Ureter (tissue), 1 donor: ENCODE data around the gene TRAF3. TPM values are rescaled to one million over a fixed set of nuclear protein-coding genes. Genes with fewer than 3 reads are reported as not detected.

Experiments used
- DNase-seq: peaks from one replicate; pipeline ENCODE4 v3.0.0-alpha.2; 2020; ENCODE audit warnings: low spot score
- total RNA-seq: library from RNA; stranded (reverse); gene quantifications from one replicate; pipeline ENCODE4 v1.2.4, GENCODE V29; 2023
- donor health status: DM: yes; HTN: yes; CAD: no.

The TRAF3 gene
- total RNA-seq, 1 donor from 2014 or later = 29.9 TPM

DNA sequence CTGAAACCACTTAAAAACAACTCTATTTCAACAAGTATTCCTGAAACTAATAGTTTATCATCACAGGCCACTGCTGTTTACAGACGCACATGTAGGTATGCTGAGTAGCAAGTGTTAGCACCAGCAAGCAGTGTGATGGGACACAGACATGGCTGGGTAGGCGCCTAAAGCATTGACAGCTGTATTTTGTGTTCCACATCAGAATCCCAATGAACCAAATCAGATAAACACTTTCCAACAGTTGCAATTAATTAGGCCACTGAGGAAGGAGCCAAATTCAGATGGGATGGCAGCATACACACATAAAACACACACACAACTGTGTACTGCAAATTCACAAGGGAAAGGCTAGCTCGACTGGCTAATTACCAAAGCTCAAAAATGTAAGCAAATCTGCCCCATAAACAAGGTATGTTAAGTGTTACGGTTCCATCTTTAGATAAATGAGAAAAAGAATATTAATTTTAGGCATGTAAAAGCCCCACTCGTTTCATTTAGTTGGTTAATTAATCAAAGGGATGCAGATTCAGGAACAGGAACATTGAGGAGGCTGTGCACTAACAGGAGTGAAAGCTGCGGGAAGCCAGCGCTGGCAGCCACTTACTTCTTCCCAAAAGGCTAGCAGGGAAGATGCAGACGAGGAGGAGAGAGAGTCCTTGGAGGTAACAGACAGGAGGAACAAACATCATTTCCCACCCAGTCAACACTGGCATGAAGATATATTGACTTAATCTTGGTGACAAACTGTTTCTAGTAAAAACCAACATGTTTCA lies 178.6 kb downstream of the TRAF3 start:
- no peak for DNase-seq

DNA sequence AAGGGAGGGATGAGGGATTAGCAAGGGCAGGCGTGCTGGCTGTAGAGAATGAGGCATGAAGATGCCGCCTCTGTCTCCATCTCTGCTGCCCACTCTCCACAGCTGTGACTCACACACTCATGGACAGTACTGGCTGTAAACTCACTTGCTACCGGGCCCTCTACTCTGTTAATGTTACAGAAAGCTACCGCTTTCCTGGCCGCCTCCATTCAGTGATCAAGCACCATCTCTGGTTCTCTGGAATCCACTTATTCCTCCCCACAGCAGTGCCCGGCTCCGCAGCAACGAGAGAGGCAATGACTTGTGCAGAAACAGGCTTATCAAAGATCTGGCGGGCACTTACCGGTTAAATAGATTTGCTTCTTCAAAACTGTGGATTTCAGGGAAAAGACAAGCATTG lies 180.0 kb downstream of the TRAF3 start:
- DNase-seq = no peak

DNA sequence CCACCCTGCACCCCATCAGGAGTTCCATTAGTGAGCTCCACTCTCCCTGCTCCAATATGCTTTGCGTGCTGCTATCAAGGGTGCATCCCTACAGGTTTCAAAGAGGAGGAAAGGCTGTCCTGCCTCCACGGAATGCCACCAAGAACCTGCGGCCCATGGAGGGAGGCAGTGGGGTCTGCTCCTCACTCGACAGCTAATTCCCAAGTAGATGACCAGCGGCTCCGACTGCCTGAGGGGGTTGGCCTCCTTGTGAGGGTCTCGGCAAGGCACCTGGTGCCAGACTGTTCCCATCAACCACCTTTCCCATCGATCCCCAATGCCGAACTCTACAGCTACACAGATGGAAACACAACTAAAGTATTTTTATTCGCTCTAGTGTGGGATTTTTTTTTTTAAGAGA lies 181.2 kb downstream of the TRAF3 start:
- DNase-seq = no peak

Other genes starting within 250 kb of the TRAF3 start
- 21.9 TPM for gene RCOR1, start 184.8 kb upstream of the TRAF3 start, total RNA-seq
- 3.2 TPM for gene AMN, start 145.2 kb downstream of the TRAF3 start, total RNA-seq